Stimulated activated CD4-positive, alpha-beta T cell treated with anti-CD3 and anti-CD28 coated beads, Interleukin-15, amount 100 ng/mL, for 48 hours (primary cell): ENCODE results near the gene KRTAP21-3.
A peak's percentile ranks its signal among the peaks of the same experiment; 100 is the strongest.
"Not testable (repeated sequence)": the region's sequence is repeated elsewhere in the genome, so short reads cannot be mapped to it uniquely, and the experiment has no call there.

Source experiments
- DNase-seq, 2 donors: peaks; one replicate each; pipeline ENCODE4 v3.0.0-alpha.2; 2020; ENCODE audit warnings: low read depth in 2 of 2

The KRTAP21-3 gene, protein sequence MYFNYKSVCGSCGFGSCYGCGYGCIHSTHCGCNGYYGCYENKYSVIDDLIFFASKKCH

DNA sequence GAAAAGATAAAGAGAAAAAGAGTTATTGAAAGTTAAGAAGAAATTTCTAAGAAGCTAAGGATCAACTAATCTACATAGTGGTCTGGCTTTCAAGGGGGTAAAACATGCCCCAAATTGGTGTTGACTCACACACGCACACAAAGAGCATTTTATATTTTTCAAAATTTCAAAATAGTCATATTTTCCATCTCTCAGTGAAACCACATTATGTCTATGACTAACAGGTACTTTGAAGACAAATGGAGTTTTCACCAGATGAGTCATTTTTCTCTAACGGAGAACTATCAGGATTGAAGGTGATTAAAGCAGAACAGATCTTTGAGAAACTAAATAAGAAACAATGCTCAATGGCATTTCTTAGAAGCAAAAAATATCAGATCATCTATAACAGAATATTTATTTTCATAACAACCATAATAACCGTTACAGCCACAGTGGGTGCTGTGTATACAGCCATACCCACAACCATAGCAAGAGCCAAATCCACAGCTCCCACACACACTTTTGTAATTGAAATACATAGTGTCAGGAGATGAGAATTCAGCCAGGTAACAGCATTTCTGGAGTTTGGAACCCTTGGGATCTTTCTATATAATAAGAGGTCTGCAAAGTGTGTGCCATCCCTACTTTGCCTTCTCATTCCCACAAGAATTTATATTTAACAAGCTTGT, at the start of gene KRTAP21-3:
Gene KRTAP21-3 (minus strand): TSS at position 539 of the 671 bp plus-strand sequence. CDS start 18 bp downstream, at position 521.
- no peak for DNase-seq

GRCh38 chr21:30760776-30761175, 42.2 kb upstream of the KRTAP21-3 start:
- DNase-seq: no peak

GRCh38 chr21:30758306-30758705, 39.7 kb upstream of the KRTAP21-3 start:
- DNase-seq: no peak

DNA sequence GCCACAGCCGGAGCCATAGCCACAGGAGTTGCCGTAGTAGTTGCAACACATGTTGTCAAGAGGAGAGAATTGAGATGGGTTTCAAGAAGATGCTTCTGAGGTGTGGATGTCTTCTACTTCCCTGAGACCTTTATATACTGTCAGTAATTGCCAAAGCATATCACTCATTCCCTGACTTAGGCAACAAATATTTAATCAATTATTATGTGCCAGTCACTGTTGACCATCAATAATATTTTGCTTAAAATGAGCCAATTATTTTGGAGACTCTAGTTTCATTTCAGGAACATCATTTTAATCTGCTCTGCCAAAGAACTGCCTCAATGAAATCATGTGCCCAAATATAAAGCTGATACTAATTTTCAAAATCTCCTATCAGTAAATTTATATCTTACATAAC, 36.8 kb upstream of the KRTAP21-3 start, which contains the start of gene KRTAP21-1:
Gene KRTAP21-1 (minus strand): TSS at position 101 of the 400 bp plus-strand sequence. CDS start 50 bp downstream, at position 51.
- DNase-seq: not testable (repeated sequence)

- no peak for DNase-seq
Measured at GRCh38 chr21:30747159-30747558, 28.6 kb upstream of the KRTAP21-3 start, which contains the start of gene KRTAP21-2. Gene KRTAP21-2, minus strand, starts transcription at chr21:30747259. Its CDS starts 57 bp downstream, at chr21:30747202.

DNA sequence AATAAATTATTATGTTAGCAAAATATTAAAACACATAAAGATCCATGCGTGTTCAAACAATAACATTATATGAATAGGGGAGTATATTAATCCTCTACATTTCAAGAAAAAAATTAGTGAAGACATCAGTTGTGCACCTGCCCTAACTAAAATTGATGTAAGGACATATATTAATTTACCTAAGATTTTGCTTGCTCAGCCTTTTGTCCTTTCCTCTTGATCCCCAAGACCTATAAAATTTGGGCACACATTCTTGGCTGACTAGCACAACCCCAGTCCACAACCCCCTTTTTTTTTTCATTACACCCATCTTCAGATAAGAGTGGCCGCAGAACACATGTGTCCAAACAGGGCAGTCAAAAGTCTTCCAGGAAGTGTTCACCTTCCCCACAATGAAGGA, 21.9 kb upstream of the KRTAP21-3 start:
- DNase-seq: no peak

DNA sequence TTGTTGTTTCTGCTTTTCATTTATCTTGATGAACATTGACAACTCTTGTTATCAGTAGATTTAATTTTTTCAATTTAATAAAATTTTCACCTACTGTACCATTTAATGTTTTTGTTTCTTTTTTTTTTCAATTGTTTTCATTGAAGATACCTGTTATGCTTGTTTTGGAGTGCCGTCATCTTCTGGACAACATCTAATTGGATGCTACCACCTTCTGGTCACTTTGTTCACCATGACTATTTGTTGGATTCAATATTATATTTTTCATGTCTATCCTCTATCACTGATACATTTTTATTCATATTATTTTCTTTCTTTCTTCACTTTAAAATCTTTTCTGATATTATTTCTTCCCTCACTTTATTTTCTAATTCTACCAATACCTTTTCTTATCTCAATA, 14.4 kb upstream of the KRTAP21-3 start:
- DNase-seq: no peak

DNA sequence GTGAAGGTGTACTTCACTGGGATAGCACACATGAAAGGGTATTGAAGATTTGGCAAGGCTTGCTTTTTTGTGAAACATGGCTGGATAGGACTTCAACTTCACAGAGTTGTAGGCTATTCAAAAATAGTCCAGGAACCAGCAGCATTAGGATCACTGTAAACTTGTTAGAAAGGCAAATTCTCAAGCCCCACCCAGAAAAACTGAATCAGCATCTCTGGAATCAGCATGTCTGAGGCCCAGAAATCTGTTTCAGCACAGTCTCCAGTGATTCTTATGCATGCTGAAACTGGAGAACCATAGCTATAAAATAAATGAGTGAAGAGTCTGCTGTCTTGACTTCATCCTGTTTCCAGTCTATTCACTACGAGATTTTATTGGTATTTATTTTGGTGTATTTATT, 8.1 kb upstream of the KRTAP21-3 start:
- no peak for DNase-seq

GRCh38 chr21:30719401-30719800, 824 bp upstream of the KRTAP21-3 start:
- no peak for DNase-seq

DNA sequence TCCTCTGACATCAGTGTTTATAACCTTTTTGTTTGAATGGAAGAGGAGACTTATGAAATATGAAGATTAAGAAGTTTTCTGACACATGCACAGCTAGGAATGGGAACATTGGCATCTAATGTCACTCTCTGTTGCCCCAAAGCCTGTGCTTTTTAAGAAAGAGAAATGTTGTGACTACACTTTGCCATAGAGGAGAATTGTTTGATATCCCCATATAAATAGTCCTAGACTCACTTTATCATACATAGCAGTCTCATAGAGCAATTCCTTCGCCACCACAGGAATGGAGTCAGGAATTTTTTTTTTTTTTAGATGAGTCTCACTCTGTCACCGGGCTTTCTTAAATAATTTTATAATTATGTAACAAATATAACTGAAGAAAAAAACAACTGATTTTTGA, 1.5 kb downstream of the KRTAP21-3 start:
- DNase-seq: no peak

DNA sequence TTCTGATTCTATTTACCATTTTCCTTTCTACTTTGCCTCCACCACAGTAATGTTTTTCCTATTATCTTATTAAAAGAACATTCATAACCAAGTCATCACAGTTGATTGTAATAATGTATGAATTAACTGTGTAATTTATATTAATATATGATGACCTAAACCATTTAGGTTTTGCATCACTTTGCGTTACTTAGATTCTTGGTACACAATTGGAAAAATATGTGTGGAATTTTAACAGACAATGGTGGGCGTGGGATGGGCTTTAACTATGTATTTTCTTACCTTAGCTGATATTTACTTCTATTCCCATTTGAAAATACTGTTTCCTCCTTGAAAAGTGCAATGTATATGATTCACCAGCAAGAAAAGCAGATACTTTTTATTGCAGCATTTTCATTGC, 3.6 kb downstream of the KRTAP21-3 start:
- no peak for DNase-seq

DNA sequence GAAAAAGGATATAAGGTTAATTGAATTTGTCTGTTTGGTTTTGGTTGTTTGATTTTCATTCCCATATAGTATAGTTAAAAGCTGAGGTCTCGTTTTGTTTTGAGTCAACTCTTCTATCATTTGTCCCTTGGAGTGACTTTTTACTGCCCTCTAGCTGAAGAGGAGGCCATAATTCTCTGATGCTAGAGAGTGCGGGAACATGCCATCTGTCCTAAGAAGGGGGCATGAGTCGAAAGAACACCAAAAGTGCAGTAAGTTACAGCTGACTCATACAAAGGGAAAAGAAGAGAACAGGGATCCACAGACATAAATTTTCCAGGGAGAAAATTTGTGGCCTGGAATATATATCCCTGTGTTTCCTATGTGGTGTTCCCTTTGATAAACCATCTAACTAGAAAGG, 4.1 kb downstream of the KRTAP21-3 start:
- no peak for DNase-seq

- DNase-seq: no peak
Measured at GRCh38 chr21:30713766-30714165, 4.8 kb downstream of the KRTAP21-3 start.

DNA sequence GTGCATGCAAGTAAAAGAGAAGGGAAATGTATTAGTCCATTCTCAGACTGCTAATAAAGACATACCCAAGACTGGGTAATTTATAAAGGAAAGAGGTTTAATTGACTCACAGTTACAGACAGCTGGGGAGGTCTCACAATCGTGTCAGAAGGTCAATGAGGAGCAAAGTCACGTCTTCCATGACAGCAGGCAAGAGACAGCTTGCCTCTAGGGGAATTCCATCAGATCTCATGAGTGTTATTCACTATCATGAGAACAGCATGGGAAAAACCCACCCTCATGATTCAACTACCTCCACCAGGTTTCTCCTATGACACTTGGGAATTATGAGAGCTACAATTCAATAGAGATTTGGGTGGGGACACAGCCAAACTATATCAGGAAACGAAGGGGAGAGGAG, 8.1 kb downstream of the KRTAP21-3 start:
- peak in 1 of 2 donors; percentile 11 for DNase-seq

DNA sequence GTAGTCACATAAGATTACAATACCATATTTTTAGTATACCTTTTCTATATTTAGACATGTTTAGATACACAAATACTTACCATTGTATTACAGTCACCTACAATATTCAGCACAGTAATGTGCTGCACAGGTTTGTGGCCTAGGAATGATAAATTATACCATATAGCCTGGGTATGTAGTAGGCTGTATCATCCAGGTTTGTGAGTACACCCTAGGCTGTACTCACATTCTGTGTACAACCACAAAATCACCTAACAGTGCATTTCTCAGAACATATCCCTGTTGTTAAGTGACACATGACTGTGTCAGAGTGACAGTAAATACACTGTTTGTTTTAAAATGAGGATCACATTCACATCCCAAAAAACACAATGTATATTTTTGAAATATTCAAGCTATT, 11.2 kb downstream of the KRTAP21-3 start:
- DNase-seq: no peak

DNA sequence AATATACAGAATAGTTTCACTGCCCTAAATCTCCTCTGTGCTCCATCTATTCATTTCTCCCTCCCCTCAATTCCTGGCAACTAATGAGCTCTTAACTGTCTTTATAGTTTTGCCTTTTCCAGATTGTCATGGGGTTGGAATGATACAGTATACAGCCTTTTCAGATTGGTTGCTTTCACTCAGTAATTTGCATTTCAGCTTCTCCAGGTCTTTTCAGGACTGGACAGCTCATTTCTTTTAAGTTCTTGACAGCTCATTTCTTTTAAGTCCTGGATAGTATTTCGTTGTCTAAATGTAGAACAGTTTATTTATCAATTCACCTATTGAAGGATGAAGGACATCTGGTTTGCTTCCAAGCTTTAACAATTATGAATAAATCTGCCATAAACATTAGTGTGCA, 22.6 kb downstream of the KRTAP21-3 start:
- no peak for DNase-seq

DNA sequence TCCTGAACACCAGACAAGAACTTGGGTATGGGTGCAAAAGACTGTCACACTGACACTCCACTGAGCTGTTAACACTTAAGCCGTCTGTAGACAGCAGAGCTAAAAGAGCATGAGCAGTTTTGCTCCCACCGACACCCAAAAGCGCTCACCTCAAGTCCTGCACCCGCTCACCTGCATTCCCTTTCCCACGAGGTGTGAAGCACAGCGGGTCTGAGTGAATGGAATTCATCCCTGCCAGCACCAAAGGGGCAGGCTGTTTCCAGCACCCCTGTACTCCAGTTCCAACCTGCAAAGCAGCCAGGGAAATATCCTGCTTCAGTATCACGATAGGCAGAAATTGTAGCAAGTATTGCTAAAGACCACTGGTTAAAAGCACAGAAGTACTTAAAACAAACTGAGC, 28.8 kb downstream of the KRTAP21-3 start:
- no peak for DNase-seq

DNA sequence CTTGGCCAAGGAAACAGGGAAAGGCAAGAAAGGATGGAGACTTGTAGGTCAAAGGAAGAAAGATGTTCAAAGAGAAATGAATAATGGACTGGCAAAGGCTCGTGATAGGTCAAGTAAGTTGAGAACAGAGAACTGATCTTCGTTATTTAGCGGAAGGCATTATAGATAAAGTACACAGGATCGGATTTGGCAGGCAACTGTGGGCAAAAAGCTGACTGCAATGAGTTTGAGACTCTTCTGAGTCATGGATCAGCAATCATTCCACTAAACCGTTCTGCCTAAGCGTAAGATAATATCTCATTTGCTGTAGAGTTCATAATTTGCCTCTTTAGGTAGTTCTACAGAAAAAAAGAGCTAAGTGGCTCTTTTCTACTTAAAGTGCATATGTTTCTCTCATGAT, 34.1 kb downstream of the KRTAP21-3 start:
- DNase-seq: no peak

DNA sequence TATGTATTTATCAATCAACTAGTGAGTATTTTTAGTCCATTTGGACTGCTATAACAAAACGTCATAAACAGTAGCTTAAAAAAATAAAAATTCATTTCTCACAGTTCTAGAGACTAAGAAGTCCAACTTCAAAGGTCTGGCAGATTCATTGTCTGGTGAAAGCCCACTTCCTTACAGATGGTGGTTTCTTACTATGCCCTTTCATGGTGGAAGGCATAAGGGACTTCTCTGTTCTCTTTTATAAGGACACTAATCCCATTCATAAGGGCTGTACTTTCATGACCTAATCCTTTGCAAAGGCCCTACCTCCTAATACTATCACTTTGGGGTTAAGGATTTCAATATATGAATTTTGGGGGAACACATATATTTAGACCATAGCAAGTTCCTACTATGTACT, 38.0 kb downstream of the KRTAP21-3 start:
- DNase-seq: no peak

DNA sequence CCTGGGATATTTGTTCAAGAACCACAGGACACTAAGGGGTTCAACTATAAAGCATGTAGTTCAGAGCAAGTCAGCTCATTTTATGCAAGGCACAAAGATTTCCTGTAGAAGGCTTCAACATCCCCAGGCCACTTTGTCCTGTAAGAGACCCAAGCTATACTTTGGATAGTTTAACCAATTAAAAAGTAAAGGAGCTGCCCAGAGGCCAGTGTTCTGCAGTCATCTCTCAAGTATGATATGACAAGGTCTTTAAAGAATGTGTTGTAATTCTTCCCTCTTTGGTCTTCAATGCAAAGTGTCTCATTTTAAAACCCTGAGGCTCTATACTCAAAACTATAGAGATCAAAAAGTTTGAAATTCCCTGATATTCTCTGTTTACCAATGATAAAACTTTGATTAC, 41.8 kb downstream of the KRTAP21-3 start:
- no peak for DNase-seq

DNA sequence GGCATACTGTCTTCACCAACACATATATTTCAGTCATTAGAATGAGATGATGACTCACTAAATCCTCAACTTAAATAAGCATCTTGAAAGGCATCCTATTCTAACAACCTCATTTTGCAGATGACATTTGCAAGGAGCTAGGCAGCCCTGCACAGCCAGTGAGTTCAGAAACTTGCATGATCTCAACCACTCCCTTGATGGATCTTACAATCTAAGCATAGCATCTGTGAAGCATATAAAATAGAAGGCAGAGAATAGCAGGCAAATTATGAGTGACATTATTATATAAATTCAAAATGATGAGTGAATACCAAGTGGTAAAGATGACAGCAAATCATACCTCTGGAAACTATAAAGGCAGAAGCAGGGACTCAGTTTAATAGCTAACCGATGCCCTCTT, 44.3 kb downstream of the KRTAP21-3 start:
- no peak for DNase-seq

DNA sequence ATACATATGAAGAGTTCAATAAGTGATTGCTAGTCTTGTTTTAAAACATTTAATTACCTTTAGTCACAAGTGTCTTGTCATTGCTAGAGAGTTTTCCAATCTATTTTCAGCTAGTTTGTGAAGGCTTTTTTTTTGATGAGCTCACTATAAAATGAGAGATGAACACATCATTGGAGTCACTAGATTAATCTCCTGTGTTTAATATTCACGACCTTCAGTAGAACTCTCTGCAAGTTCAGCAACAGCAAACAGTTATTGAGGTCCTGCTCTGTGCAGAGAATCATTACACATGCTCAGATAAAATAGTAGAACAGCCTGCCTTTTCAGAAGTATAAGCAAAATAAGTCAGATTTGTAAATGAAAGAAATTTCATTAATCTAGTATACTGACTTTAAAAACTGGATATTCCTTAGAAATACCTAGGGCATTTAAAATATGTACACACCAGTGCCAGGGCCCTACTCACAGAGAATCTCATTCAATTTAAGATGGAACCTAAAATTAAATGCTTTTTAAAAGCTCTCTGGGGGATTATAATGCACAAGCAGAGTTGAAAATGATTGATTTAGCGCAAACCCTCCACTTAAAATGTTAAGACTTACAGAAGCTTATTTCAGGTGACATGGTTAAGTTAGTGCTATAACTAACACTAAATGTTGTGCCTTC, 45.5 kb downstream of the KRTAP21-3 start:
- no peak for DNase-seq

GRCh38 chr21:30668776-30669175, 49.8 kb downstream of the KRTAP21-3 start:
- no peak for DNase-seq
